ACHN (cell line): ENCODE data around the gene SOX6.
A peak's percentile ranks its signal among the peaks of the same experiment; 100 is the strongest.

ENCODE experiments used
- DNase-seq: peaks from one replicate; pipeline ENCODE4 v3.0.0-alpha.2; 2015
- in situ Hi-C: cut with HindIII; loops from 2 replicates; pipeline ENCODE4 v1.10.0; 2017; ENCODE audit warnings: low sequenced_read_pairs, low pct_ligation_motif_present, low pct_unique_long_range_greater_than_20kb

The SOX6 gene

GRCh38 chr11:16239141-16240105 is 116.9 kb downstream of the SOX6 start:
- DNase-seq: no peak
- in situ Hi-C loops: no loop called here

GRCh38 chr11:16226245-16226644 is 130.1 kb downstream of the SOX6 start:
- peak; percentile 27 for DNase-seq
- in situ Hi-C loops: no loop called here

DNA sequence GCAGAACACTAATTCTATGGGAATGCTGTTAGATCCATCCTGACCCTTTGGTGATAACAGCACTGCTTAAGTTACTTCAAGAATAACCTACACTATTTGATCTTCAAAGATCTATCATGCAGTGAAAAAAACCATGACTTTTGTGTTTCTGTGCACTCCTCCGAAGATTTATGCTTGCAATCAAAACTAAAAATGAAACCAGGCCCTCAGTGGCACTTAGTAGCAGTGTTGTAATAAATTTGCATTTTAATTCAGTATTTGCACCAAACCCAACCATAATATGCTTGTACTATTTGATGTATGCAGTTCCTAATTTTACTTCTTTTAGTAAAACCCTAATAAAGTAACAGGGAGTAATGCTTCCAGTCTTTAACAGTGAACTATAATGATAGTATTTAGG is 130.7 kb downstream of the SOX6 start:
- in situ Hi-C loops: no loop called here
- no peak for DNase-seq

DNA sequence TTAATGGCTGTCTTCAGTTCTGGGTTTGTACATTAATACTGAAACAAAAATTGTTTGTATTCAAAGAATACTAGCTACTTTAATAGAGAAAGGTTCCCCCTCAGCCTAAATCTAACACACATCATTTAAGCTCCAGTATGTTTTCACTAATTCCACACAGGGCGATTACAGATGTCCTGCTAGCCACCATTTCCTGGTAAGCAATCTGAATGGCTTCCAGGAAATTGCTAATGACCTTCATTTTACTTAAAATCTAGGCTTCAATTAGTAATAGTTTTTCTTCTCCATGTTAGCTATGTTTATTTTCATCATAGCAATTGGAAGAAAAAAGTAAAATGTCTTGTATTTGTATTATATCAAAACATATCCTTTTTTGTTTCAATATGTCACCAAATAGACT is 132.8 kb downstream of the SOX6 start:
- in situ Hi-C loops: no loop called here
- no peak for DNase-seq

- in situ Hi-C loops: no loop called here
- no peak for DNase-seq
These were observed 138.7 kb downstream of the SOX6 start for GRCh38 chr11:16217631-16218030.

- in situ Hi-C loops: no loop called here
- DNase-seq: no peak
These were observed 139.5 kb downstream of the SOX6 start for GRCh38 chr11:16216831-16217230.

GRCh38 chr11:16215352-16215751 is 141.0 kb downstream of the SOX6 start:
- DNase-seq: no peak
- in situ Hi-C loops: no loop called here

GRCh38 chr11:16211407-16211806 is 144.9 kb downstream of the SOX6 start:
- in situ Hi-C loops: no loop called here

GRCh38 chr11:16204261-16204660 is 152.1 kb downstream of the SOX6 start:
- DNase-seq: no peak
- in situ Hi-C loops: no loop called here

More at GRCh38 chr11:16211407-16211806, 144.9 kb downstream of the SOX6 start:
- no peak for DNase-seq

DNA sequence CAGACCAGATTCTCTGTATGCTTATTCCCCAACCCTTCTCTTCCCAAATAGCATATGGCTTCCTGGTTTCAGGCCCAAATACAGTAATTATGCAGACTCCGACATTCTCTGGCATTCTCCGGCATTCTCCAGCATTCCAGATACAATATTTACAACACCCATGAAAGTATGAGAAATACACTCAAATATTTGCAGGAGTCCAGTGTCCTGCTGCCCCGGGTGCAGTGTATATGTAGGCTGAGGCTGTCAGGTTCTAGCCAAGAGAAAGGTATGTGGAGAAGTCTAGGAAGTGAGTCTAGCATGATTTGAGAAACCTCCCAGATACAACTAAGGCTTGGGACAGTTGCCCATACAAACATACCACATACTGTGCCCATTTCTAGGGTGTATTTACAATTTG is 160.7 kb downstream of the SOX6 start:
- in situ Hi-C loops: no loop called here

GRCh38 chr11:16194566-16194965 is 161.8 kb downstream of the SOX6 start:
- no peak for DNase-seq
- in situ Hi-C loops: no loop called here

More for the DNA sequence above, 160.7 kb downstream of the SOX6 start:
- no peak for DNase-seq

- in situ Hi-C loops: no loop called here
- no peak for DNase-seq
These were observed 162.4 kb downstream of the SOX6 start for GRCh38 chr11:16193897-16194381.

DNA sequence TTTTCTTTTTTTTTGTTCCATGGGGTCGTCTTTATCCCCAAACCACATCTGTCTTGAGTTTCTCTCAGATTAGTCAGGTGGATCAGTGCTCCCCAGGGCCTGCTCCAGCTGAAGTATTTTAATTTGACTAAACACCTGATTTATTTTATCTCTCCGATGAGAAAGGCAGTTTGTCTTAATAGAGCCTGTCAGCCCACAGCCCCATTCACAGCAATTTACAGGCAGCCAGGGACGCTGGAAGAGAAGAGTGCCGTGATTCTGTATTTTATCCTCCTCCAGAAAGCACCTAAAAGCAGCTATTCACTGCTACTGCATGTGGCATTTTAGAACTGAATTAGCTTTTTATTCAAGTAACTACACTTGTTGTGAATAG is 164.5 kb downstream of the SOX6 start:
- DNase-seq: no peak
- in situ Hi-C loops: no loop called here

DNA sequence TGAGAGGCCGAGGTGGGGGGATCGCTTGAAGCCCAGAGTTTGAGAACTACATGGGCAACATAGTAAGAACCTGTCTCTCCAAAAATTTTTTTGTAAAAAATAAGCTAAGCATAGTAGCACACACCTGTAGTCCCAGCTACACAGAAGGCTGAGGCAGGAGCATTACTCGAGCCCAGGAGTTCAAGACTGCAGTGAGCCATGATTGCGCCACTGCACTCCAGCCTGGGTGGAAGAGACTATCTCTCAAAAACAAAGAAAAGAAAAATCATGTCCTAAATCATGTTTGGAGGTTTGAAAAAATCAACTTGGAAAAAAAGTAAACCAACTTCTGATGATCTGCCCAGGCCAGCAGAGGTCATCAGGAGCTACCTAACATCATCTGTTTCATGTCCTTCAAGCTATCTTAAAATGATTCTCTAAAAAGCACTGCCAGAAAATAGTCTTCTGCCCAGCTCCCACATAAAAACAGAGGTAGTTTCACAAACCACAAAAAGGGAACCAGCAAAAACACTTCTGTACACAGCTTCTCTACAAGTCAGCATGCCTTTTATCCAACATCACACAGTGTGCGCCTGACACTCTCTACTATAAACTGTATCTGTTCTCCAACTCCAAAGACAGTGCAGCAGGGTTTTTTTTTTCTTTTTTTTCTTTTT is 165.0 kb downstream of the SOX6 start:
- peak; percentile 7 for DNase-seq

GRCh38 chr11:16186680-16187079 is 169.7 kb downstream of the SOX6 start:
- in situ Hi-C loops: no loop called here
- DNase-seq: no peak

More for the DNA sequence above, 165.0 kb downstream of the SOX6 start:
- in situ Hi-C loops: no loop called here

DNA sequence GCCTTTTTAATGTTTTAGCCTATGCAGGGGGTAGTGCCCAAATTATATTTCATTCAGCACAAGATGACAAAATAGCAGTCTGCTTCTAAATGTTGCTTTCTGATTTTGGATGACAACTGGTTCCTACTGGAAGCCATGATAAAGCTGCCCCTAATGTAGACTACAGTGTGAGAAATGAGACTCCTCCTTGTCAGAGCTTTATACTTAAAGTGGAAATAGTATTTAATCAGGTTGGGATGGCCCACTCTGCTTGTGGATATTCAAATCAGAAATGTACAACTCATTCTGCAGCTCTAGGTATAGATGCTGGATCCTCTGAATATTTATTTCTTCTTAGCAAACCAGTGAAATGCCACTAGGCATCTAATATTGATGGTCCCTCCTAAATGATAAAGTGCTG is 171.3 kb downstream of the SOX6 start:
- DNase-seq: no peak
- in situ Hi-C loops: no loop called here

DNA sequence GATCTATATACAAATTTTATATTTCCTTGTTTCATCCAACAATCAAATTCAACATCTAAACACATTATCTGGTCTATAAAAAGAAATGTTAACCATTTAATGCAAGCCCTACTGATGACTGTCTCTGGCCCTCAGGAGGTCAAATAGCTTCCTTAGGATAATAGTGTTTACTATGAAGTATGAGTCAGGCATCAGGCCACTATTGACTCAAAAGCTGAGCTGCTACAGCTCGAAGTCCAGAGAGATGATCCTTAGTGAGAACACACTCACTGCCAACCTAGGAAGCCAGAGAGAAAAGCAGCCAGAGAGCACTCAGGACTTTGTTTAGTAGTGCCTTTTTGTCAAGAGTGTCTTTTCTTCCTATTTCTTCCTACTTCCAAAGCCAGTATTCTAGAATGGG is 171.8 kb downstream of the SOX6 start:
- in situ Hi-C loops: no loop called here
- DNase-seq: peak; percentile 48

- in situ Hi-C loops: no loop called here
- no peak for DNase-seq
These were observed 173.8 kb downstream of the SOX6 start for GRCh38 chr11:16182553-16182952.

GRCh38 chr11:16180868-16181267 is 175.5 kb downstream of the SOX6 start:
- in situ Hi-C loops: no loop called here
- no peak for DNase-seq

GRCh38 chr11:16179676-16180075 is 176.7 kb downstream of the SOX6 start:
- in situ Hi-C loops: no loop called here
- no peak for DNase-seq
